SK-N-SH treated with all-trans-retinoic acid at 6 μM for 48 hours (cell line): ENCODE data around the gene FOLR1.

Experiments used
- ARNTL ChIP-seq: fragments of 450-650 bp; formaldehyde crosslinking; IDR thresholded peaks from 2 replicates; pipeline ENCODE4 v1.5.0; 2020; ENCODE audit warnings: low read depth, mild to moderate bottlenecking, moderate library complexity, borderline replicate concordance
- SNAI2 ChIP-seq: fragments of 250-450 bp; sonication (Bioruptor Pico); IDR thresholded peaks from 2 replicates; pipeline ENCODE4 v1.5.0; 2020; ENCODE audit warnings: mild to moderate bottlenecking, moderate library complexity
- ZFP30 ChIP-seq: fragments of 450-650 bp; formaldehyde crosslinking; IDR thresholded peaks from 2 replicates; pipeline ENCODE4 v1.5.0; 2022; ENCODE audit warnings: mild to moderate bottlenecking, moderate library complexity
- TF ChIP-seq, protein P1 (sequence below): fragments of 250-450 bp; sonication (Bioruptor Pico); IDR thresholded peaks from 2 replicates; pipeline ENCODE4 v1.5.1; 2020; ENCODE audit warnings: low read depth, mild to moderate bottlenecking, moderate library complexity
- TF ChIP-seq, protein P2 (sequence below): fragments of 250-450 bp; sonication (Bioruptor Pico); IDR thresholded peaks from 2 replicates; pipeline ENCODE4 v1.8.0; 2021; ENCODE audit warnings: low read depth, mild to moderate bottlenecking, moderate library complexity, borderline replicate concordance

DNA sequence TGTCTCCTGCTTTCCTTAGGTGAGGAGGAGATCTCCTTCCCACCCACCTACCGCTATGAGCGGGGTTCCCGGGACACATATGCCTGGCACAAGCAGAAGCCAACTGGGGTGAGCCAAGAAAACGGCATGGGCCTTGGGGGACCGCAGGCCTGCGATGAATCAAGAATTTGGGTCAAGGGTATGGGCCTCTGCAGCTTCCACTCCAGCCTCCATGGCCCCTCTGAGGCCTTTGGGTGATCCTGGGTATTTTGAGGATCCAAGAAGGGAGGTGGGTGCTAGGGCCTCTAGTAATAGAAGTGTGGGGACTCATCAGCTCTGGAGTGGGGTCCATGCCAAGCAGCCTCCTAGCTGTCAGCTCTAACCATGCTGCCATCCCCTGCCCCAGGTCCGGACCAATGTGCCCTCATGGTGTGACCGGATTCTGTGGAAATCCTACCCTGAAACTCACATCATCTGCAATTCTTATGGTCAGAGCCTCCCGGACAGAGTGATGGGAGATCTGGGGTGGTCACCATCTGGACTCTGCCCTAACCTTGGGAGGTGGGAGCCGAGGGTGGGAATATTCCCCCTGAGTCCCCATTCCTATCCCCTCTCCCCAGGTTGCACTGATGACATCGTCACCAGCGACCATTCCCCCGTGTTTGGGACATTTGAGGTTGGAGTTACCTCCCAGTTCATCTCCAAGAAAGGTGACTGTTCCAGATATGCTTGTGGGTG is 41.3 kb downstream of the FOLR1 start:
- TF ChIP-seq, protein P1, sequence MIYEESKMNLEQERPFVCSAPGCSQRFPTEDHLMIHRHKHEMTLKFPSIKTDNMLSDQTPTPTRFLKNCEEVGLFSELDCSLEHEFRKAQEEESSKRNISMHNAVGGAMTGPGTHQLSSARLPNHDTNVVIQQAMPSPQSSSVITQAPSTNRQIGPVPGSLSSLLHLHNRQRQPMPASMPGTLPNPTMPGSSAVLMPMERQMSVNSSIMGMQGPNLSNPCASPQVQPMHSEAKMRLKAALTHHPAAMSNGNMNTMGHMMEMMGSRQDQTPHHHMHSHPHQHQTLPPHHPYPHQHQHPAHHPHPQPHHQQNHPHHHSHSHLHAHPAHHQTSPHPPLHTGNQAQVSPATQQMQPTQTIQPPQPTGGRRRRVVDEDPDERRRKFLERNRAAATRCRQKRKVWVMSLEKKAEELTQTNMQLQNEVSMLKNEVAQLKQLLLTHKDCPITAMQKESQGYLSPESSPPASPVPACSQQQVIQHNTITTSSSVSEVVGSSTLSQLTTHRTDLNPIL (CRISPR knock-in tag), result no peak
- TF ChIP-seq SNAI2, result no peak
- no peak for TF ChIP-seq ZFP30 (CRISPR knock-in tag)
- TF ChIP-seq ARNTL (CRISPR knock-in tag), result no peak
- TF ChIP-seq, protein P2, sequence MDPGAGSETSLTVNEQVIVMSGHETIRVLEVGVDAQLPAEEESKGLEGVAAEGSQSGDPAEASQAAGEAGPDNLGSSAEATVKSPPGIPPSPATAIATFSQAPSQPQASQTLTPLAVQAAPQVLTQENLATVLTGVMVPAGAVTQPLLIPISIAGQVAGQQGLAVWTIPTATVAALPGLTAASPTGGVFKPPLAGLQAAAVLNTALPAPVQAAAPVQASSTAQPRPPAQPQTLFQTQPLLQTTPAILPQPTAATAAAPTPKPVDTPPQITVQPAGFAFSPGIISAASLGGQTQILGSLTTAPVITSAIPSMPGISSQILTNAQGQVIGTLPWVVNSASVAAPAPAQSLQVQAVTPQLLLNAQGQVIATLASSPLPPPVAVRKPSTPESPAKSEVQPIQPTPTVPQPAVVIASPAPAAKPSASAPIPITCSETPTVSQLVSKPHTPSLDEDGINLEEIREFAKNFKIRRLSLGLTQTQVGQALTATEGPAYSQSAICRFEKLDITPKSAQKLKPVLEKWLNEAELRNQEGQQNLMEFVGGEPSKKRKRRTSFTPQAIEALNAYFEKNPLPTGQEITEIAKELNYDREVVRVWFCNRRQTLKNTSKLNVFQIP (CRISPR knock-in tag), result no peak
